Inflammatory macrophage (primary cell): ENCODE data around the gene PRKAG1.
A peak's percentile ranks its signal among the peaks of the same experiment; 100 is the strongest.

ENCODE experiments used
- DNase-seq, 2 donors: peaks; one replicate each; pipeline ENCODE4 v3.0.0-alpha.2; 2020 to 2022

PRKAG1 gene

GRCh38 chr12:49049566-49050224, 31.1 kb upstream of the PRKAG1 start:
- no peak for DNase-seq

DNA sequence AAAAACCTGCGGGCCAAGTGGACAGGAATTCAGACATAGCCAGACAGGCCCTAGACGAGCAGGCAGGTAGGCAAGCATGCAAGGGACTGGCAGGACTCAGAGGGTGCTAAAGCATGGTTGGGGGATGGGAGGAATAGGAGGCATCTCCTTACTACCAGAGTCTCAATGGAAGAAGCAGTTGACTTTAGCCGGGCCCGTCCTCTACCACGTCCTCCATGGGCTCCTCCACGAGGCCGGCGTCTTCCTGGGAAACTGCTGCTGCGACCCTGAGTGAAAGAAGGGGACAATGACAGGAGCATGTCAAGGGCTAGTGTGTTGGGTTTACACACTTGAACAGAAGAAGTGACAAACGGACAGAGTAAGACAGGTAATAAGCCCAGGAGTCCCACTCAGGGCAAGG, 30.4 kb upstream of the PRKAG1 start:
- no peak for DNase-seq

DNA sequence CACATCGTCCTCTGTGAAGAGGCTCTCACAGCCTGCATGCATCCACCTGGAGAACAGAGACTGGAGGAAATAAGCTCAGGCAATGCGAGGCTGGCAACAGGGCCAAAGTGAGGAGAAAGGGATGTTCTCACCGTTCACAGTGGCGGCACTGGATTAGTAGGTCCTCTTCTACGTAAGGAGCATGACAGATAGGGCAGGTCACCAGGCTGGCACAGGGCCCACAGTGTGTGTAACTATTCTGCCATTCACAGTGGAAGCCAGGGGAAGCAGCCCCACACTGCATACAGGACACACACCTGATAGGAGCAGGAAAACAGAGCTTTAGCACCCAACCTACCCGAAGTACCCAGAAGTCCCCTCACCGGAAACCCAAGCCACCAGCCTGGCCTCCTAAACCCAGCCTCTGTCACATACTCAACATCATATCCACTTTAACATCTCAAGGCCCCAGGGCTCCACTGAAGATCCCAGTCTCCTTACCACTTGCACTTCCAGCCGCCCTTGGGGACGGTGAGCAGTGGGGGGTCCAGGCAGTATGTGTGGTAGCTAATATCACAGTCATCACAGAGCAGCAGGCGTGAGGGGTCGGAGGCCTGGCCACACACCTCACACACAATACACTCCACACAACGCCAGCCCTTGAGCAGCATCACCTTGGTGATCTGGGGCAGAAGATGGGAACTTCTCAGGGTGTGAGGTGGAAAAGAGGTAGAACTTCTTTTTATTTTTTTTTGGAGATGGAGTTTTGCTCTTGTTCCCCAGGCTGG, 27.7 kb upstream of the PRKAG1 start:
- DNase-seq = no peak

- no peak for DNase-seq
Observed at GRCh38 chr12:49044660-49045059, 26.1 kb upstream of the PRKAG1 start.

- DNase-seq = peak; percentile 63 to 68
Observed at GRCh38 chr12:49043856-49044258, 25.3 kb upstream of the PRKAG1 start.

- DNase-seq = no peak
Observed at GRCh38 chr12:49043241-49043640, 24.7 kb upstream of the PRKAG1 start.

GRCh38 chr12:49041881-49042484, 23.4 kb upstream of the PRKAG1 start:
- no peak for DNase-seq

GRCh38 chr12:49041036-49041880, 22.7 kb upstream of the PRKAG1 start:
- DNase-seq = no peak

- DNase-seq = no peak
Observed at GRCh38 chr12:49040364-49040855, 21.8 kb upstream of the PRKAG1 start.

GRCh38 chr12:49039421-49040363, 21.1 kb upstream of the PRKAG1 start:
- no peak for DNase-seq

DNA sequence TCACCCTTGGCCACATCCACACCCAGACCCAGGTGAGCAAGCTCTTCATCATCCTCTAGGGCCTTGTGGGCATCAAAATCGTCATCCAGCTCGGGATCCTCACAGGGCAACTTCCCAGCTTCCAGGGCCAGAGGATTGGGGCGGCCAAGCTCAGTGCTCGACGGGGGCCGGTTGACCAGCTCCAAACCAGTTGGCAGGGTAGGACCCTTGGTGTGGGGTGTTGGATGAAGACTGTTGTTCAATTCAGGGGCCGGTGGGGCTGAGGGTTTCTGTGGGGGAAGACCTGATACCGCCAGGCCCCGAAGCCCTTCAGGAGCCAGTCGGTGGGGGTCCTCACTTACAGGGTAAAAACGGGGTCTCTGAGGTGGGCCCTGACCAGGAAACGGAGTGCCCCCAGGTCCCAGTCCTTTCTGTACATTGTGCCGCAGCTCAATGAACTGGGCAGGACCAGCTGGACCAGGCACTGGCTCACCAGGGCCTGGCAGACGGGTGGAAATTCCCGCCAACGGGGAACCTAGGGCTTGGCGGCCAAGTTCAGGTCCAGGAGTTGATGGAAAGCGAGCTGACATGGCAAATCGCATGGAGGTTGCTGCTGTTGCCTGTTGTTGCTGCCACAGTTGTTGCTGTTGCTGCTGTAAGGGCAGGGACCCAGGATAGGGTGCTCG, 19.8 kb upstream of the PRKAG1 start:
- DNase-seq = no peak

DNA sequence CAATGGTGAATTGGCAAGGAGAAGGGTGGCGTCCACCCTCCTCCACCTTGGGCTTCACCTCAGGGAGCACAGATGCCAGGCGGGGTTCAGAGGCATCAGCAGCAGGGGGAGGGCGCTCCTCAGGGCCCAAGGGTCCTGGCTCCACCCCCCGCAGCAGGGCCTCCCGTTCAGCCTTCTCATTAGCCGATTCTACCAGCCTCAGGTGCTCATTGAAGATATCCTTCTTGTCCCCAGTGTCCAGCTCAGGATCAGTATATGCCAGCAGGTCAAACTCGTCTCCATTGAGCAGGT, 19.3 kb upstream of the PRKAG1 start:
- no peak for DNase-seq

GRCh38 chr12:49037111-49037946, 18.8 kb upstream of the PRKAG1 start:
- DNase-seq = no peak

DNA sequence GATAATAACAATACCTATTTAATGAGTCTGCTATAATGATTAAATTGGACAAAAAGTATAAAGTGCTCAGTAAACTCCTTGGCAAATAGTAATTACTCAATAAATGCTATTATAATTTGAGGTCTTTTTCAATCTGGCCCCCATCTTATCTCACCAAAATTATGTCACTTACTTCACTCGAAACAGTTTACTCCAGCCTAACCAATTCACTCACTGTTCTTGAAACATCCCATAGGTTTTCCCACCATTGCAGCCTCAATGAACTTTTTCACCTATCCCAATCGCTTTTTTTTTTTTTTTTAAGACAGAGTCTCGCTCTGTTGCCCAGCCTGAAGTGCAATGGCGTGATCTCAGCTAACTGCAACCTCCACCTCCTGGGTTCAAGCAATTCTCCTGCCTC, 17.5 kb upstream of the PRKAG1 start:
- DNase-seq = no peak

DNA sequence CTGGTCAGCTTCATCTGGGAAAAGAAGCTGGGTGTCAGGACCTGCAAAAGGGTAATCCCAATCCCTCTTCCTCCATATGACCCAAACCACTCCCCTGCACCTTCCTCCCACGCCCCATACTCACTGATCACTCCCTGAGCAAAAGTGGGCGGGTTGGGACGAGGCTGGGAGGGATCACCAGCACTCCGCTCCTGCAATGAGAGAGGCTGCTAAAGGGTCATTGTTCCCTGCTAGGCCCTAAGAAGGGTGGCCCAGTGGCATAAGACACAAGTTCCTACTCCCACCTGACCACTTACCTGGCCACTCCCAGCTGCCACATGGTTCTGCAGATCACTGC, 15.7 kb upstream of the PRKAG1 start:
- no peak for DNase-seq

DNA sequence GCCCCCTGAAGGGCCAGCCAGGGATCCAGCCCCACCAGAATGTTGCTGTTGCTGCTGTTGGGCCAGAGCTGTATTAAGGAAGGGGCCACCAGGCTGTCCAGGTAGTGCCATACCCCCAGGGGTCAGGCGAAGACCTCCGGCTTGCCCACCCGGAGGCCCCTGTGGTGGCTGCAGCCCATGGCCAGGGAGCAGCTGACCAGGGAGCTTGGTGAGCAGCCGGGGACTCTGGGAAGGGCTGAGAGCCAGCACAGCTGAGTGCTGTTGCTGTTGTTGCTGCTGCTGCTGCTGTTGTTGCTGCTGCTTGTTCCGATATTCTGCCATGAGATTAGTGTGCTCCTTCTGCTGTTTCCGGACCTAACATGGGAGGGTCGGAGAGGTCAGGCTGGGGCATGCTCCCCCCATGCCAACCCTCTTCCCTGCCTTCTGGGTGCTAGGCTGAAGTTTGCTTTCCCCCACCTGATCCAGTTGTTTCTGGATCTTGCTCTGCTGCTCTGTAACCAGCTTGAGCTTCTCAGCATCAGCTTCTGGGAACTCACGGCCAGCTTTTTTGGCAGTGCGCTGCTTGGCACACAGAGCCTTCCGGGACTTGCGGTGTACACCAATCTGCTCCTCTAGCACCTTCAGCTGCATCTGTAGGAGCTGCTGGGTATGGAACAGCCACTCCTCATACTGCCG, 15.2 kb upstream of the PRKAG1 start:
- DNase-seq = no peak

GRCh38 chr12:49032679-49033447, 14.3 kb upstream of the PRKAG1 start:
- no peak for DNase-seq

DNA sequence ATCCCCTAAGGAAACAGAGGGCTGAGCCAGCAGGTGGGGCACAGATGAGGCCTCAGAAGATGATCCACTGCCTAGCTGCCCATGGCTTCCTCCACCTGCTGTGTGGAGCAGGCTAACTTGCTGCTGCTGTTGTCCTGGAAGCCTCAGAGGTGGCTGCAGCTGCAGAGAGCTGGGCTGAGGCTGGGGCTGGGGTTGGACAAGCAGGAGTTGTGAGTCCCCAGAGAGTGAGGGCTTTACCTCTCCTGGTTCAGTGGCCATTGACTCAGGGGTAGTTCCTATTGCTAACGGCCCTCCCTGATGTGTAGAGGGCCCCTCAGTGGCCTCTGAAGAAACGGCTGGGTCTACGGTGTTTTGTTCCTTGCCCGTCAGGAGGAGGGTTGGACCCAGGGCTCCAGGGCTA, 13.7 kb upstream of the PRKAG1 start:
- no peak for DNase-seq

GRCh38 chr12:49031573-49032161, 13.1 kb upstream of the PRKAG1 start:
- DNase-seq = no peak
